Lung (tissue), 12 donors: Measurements from ENCODE around the gene PDCD4. TPM values are rescaled to one million over a fixed set of nuclear protein-coding genes. Genes with fewer than 3 reads are reported as not detected.

Experiments used
- ATAC-seq: fragments of 200-7000 bp; cut with Tn5 transposase; one replicate; pipeline ENCODE4 v1.9.1; 2020; ENCODE audit warnings: moderate number of reproducible peaks; ENCODE audit not compliant: insufficient read depth, low FRiP score
- DNase-seq, 3 donors: peaks; one replicate each; pipeline ENCODE4 v3.0.0-alpha.2; 2013 to 2017
- H3K27ac ChIP-seq, 2 donors: one replicate each; pipeline ENCODE4 v1.5.1; 2013; ENCODE audit warnings: mild to moderate bottlenecking in 2 of 2, moderate library complexity in 2 of 2, control low read depth in 1 of 2, inconsistent platforms in 1 of 2, low read depth in 1 of 2, low read length in 1 of 2
- H3K27me3 ChIP-seq, 3 donors: one replicate each; pipeline ENCODE4 v1.5.1; 2013; ENCODE audit warnings: low read length in 2 of 3; ENCODE audit not compliant: control insufficient read depth in 3 of 3, insufficient read depth in 3 of 3
- H3K36me3 ChIP-seq, 4 donors: one replicate each; pipeline ENCODE4 v1.5.1; 2013; ENCODE audit warnings: low read length in 4 of 4, mild to moderate bottlenecking in 1 of 4, moderate library complexity in 1 of 4; ENCODE audit not compliant: control insufficient read depth in 4 of 4, insufficient read depth in 4 of 4
- H3K4me1 ChIP-seq, 5 donors: one replicate each; pipeline ENCODE4 v1.5.1; 2013; ENCODE audit warnings: low read length in 5 of 5, mild to moderate bottlenecking in 2 of 5, moderate library complexity in 1 of 5; ENCODE audit not compliant: control insufficient read depth in 5 of 5, insufficient read depth in 5 of 5
- H3K4me3 ChIP-seq: one replicate; pipeline ENCODE4 v1.5.1; 2013; ENCODE audit warnings: mild to moderate bottlenecking, control low read depth, moderate library complexity
- H3K9ac ChIP-seq, 2 donors: one replicate each; pipeline ENCODE4 v1.5.1; 2013; ENCODE audit warnings: low read length in 2 of 2, control low read depth in 1 of 2; ENCODE audit not compliant: insufficient read depth in 1 of 2
- H3K9me3 ChIP-seq, 4 donors: one replicate each; pipeline ENCODE4 v1.5.1; 2013; ENCODE audit warnings: low read length in 3 of 4, mild to moderate bottlenecking in 1 of 4, moderate library complexity in 1 of 4; ENCODE audit not compliant: control insufficient read depth in 4 of 4, insufficient read depth in 3 of 4
- CTCF ChIP-seq: IDR thresholded peaks from 2 replicates; pipeline ENCODE4 v1.5.1; 2012; ENCODE audit warnings: mild to moderate bottlenecking; ENCODE audit errors: control extremely low read depth, extremely low read depth
- WGBS, 2 donors: extraction: QIAGEN DNeasy Blood & Tissue Kit; methylation state at CpG; one replicate each; pipeline ENCODE4 v1.1.7; 2013; 5-methylcytosine and 5-hydroxymethylcytosine counted together
- polyA plus RNA-seq, 2 donors: library from polyadenylated mRNA; stranded (reverse); fragments of 200-250 nt; gene quantifications; one replicate each; pipeline ENCODE4 v1.2.1, GENCODE V29; 2013
- total RNA-seq, 2 donors: library from RNA; depleted of rRNA in 1 of 2; stranded (reverse); fragments of >200 nt in 1 of 2; gene quantifications; one replicate each; pipeline ENCODE4 v1.2.1, GENCODE V29; 2014 to 2021
- donor health status: control.
- donor health status: control.
- donor health status: Bipolar disorder and iron deficiency.
- donor health status: healthy.
- donor health status: DM: yes; HTN: yes; CAD: no.

The PDCD4 gene
- total and polyA plus RNA-seq, 4 donors, result 26.7 to 186 (median 33.5) TPM

GRCh38 chr10:110901954-110902819 lies 30.5 kb downstream of the PDCD4 start:
- Histone ChIP-seq H3K9ac (no peak overlapping the region), H3K4me3 (no peak overlapping the region), H3K4me1 (peaks cover 0 to 8% (median 0%) of the 10 kb centered on the region in 5 donors), H3K9me3 (no peaks in the 10 kb centered on the region), H3K27me3 (no peaks in the 10 kb centered on the region), H3K27ac (peak overlapping the region in 1 of 2 donors; percentile 2), H3K36me3 (peaks cover 3 to 21% (median 12%) of the 10 kb centered on the region in 4 donors)
- no peak for TF ChIP-seq CTCF
- 80 to 83% methylated on average over 7 of the region's 7 CpGs for WGBS, 2 donors
- no peak for DNase-seq
- ATAC-seq, result no peak

- 87 to 91% methylated on average over 3 of the region's 3 CpGs for WGBS, 2 donors
- H3K4me3 ChIP-seq, result no peak overlapping the region
- peaks cover 2 to 16% (median 7%) of the 10 kb centered on the region in 4 donors for H3K36me3 ChIP-seq
- no peaks in the 10 kb centered on the region for H3K9me3 ChIP-seq
- H3K4me1 ChIP-seq, result peaks cover 0 to 8% (median 0%) of the 10 kb centered on the region in 5 donors
- DNase-seq (no peak), ATAC-seq (no peak)
- TF ChIP-seq CTCF, result no peak
- no peak overlapping the region for H3K9ac ChIP-seq
- no peaks in the 10 kb centered on the region for H3K27me3 ChIP-seq
- H3K27ac ChIP-seq, result no peak overlapping the region
These were observed 31.9 kb downstream of the PDCD4 start for GRCh38 chr10:110903280-110904278.

GRCh38 chr10:110910138-110910537 lies 38.4 kb downstream of the PDCD4 start:
- no peak for TF ChIP-seq CTCF
- DNase-seq (peak in 1 of 3 donors; percentile 35), ATAC-seq (no peak)
- no peak overlapping the region for H3K27ac ChIP-seq
- WGBS, 2 donors, result 81 to 93% methylated on average over 4 of the region's 4 CpGs
- peaks cover 0 to 7% (median 0%) of the 10 kb centered on the region in 4 donors for H3K36me3 ChIP-seq
- H3K4me3 ChIP-seq, result no peak overlapping the region
- no peak overlapping the region for H3K9ac ChIP-seq
- H3K9me3 ChIP-seq, result no peaks in the 10 kb centered on the region
- peaks cover 0 to 6% (median 0%) of the 10 kb centered on the region in 5 donors for H3K4me1 ChIP-seq
- no peaks in the 10 kb centered on the region for H3K27me3 ChIP-seq
